WERI-Rb-1 (cell line): ENCODE data around the gene TP63.

ENCODE experiments used
- DNase-seq: peaks from one replicate; pipeline ENCODE4 v3.0.0-alpha.2; 2020
- H3K27ac ChIP-seq: fragments of 250-450 bp; sonication (Bioruptor Pico); 2 replicates; pipeline ENCODE4 v1.5.1; 2020; ENCODE audit warnings: mild to moderate bottlenecking, moderate library complexity
- H3K27me3 ChIP-seq: fragments of 250-450 bp; sonication (Bioruptor Pico); 2 replicates; pipeline ENCODE4 v1.5.1; 2021; ENCODE audit warnings: mild to moderate bottlenecking, low read depth, moderate library complexity; ENCODE audit not compliant: insufficient read depth, severe bottlenecking
- H3K36me3 ChIP-seq: fragments of 250-450 bp; sonication (Bioruptor Pico); 2 replicates; pipeline ENCODE4 v1.5.1; 2020; ENCODE audit warnings: mild to moderate bottlenecking, moderate library complexity
- H3K4me3 ChIP-seq: 2 replicates; pipeline ENCODE4 v1.5.1; 2011; ENCODE audit warnings: low read depth, mild to moderate bottlenecking, control low read depth, low read length
- H3K9me3 ChIP-seq: fragments of 250-450 bp; sonication (Bioruptor Pico); 2 replicates; pipeline ENCODE4 v1.5.1; 2021; ENCODE audit warnings: mild to moderate bottlenecking, moderate library complexity; ENCODE audit not compliant: severe bottlenecking
- CTCF ChIP-seq: IDR thresholded peaks from 2 replicates; pipeline ENCODE4 v1.5.1; 2011; ENCODE audit warnings: low read depth, mild to moderate bottlenecking, control low read depth, inconsistent platforms, low read length

TP63 gene

GRCh38 chr3:189792046-189792929 is 161.1 kb downstream of the TP63 start:
- no peak overlapping the region for H3K27ac ChIP-seq
- no peaks in the 10 kb centered on the region for H3K27me3 ChIP-seq
- TF ChIP-seq CTCF = no peak
- H3K9me3 ChIP-seq = no peaks in the 10 kb centered on the region
- no peak overlapping the region for H3K4me3 ChIP-seq
- no peak for DNase-seq
- no peaks in the 10 kb centered on the region for H3K36me3 ChIP-seq

GRCh38 chr3:189794518-189794917 is 163.3 kb downstream of the TP63 start:
- no peaks in the 10 kb centered on the region for H3K36me3 ChIP-seq
- no peak for TF ChIP-seq CTCF
- no peak overlapping the region for H3K4me3 ChIP-seq
- H3K9me3 ChIP-seq = no peaks in the 10 kb centered on the region
- no peak for DNase-seq
- H3K27me3 ChIP-seq = no peaks in the 10 kb centered on the region
- H3K27ac ChIP-seq = no peak overlapping the region

GRCh38 chr3:189797103-189797750 is 166.0 kb downstream of the TP63 start:
- Histone ChIP-seq H3K4me3 (no peak overlapping the region), H3K36me3 (no peaks in the 10 kb centered on the region), H3K9me3 (no peaks in the 10 kb centered on the region), H3K27me3 (no peaks in the 10 kb centered on the region), H3K27ac (no peak overlapping the region)
- no peak for DNase-seq
- TF ChIP-seq CTCF = no peak

GRCh38 chr3:189799366-189799765 is 168.2 kb downstream of the TP63 start:
- H3K4me3 ChIP-seq = no peak overlapping the region
- H3K9me3 ChIP-seq = no peaks in the 10 kb centered on the region
- no peak overlapping the region for H3K27ac ChIP-seq
- no peak for TF ChIP-seq CTCF
- no peak for DNase-seq
- no peaks in the 10 kb centered on the region for H3K27me3 ChIP-seq
- no peaks in the 10 kb centered on the region for H3K36me3 ChIP-seq

- Histone ChIP-seq H3K27me3 (no peaks in the 10 kb centered on the region), H3K9me3 (no peaks in the 10 kb centered on the region), H3K27ac (no peak overlapping the region), H3K36me3 (no peaks in the 10 kb centered on the region), H3K4me3 (no peak overlapping the region)
- no peak for DNase-seq
- TF ChIP-seq CTCF = no peak
These were observed 169.2 kb downstream of the TP63 start for GRCh38 chr3:189800436-189800835.
